ENCODE data around the gene SMIM1.
A peak's percentile ranks its signal among the peaks of the same experiment; 100 is the strongest.

The SMIM1 gene

DNA sequence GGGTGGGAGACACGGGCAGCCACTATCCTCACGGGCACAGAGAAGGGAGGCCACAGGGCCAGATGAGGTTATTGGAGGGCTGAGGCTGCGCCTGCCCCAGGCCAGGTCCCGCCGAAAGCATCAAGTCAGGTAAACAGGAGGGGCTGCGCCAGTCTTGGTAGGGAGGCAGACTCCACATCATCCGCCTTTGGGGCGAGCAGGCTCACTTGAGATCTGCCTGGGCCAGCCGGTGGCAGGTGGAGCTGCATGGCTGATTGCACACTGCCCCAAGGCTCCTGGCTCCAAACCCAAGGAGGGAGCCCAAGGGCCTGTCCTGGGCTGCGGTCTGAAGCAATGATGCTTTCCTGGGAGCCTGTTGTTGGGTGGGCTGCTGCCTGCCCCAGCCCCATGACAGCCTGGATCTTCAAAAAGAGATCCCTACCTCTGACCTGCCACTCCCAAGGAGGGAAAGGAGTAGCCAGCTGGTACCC, 4.6 kb downstream of the SMIM1 start:
- DNase-seq (ENCODE audit: low read depth) = no peak

DNA sequence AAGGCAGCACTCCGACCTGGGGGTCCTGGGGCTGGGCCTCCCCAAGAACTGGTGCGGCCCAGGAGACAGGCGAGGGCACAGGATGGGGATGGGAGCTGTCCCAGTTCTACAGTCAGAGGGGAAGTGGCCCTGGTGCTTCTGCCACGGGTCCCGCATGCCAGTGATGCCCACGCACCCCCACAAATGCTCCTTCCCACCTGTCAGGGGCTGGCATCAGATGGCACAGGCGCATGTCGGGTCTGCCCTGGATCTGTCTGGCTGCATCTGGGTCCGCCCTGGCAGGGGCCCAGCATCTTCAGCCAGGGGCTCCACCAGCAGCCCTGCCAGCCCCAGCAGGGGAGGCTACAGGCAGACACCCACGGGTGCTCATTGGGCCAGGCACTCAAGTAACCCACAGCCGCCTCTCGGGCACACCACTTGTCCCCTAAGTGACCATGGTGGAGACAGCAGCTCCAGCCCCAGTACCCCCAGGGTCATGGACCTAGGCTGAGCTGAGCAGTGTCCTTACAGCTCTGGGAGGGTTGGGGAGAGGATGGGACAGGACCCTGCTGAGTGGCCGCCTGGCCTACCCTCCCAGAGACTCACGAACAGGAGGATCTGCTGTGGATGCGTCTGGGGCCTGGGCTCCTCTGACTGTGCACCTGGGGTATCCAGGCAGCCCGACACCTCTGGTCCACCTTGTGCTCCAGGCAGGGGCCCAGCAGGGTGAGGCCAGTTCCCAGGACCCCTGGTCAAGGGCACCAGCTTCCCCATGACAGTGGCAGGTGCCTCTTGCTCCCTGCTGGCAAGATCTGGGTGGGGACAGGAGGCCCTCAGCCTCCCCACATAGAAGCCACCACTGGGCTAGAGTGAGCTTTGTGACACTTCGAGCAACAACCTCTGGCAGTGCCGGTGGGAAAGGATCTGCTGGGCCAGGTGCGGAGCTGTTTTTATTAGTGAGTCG, 5.4 kb downstream of the SMIM1 start:
- no peak for DNase-seq (ENCODE audit: low read depth)

DNA sequence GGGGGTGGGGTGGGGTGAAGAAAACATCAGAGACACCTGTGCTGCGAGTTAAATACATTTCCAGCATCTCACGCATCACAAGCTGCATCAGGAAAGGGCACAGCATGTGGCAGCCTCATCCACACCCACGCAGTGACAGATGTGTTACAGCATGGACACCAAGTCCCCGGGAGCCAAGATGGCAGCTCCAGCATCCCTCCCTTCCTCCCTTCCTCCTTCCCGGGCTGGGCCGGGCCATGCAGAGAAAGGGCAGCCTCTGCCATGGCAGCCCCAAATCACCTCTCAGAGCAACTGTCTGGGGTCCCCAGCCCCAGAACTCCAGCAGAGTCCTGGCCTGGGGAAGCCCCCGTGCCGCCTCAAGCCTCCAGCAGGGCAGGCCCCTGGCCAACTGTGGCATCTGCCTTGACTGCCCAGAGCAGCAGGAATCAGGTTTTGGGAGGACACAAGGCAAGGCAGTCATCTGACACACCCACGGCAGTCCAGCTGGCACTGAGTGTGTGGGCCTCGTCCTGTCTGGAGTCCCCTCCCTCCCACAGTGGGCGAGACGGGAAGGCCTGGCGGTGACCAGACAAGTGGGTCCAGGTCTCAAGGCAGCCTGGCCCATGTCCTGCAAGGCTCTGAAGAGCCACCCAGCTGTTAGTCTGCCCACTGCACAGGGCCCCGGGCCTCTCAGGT, 6.2 kb downstream of the SMIM1 start:
- DNase-seq (ENCODE audit: low read depth) = no peak

DNA sequence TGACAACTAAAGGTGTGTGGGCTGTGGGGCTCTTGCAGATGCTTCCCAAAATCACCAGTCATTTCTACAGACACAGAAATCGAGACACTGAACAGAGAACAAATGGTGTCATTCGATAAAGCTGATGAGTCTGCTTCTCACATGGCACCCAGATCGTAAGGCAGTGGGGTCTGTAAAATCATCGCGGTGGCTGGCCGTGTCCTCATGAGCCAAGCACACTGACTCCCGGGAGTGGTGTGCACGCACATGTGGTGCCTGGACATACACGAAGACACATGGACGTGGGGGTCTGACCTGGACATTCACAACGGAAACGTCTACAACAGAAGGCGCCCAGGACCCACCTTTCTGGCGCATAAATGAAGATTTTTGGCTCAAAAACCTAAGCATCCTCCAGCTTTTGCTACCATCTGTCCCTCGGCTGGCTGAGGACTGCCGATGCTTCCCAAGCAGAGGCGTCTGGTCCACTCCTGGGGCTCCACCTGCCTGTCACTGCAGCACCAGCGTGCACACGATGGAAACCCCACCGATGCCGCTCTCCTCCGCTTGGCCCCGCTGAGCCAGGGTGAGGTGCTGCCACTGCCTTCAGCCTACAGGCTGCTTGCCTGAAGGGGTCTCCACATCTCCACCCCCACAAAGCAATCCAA, 6.8 kb downstream of the SMIM1 start:
- no peak for DNase-seq (ENCODE audit: low read depth)

DNA sequence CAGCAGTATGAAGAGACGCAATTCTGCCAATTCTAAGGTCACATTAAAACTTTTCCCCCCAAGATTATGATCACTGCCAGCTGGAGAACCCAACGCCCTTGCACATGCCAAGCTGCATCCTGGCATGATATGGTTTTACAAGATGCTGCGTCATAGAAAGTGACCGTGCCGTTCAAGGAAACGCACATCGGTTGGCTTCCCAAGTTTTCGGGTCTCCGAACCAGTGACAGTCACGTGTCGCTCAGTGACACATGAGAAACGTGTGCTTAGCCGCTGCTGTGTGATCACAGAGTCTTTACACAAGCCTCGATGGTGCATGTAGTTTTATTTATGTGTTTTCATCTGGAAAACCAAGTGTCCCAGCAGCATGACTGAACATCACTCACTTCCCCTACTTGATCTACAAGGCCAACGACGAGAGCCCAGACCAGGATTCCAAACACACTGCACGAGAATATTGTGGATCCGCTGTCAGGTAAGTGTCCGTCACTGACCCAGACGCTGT, 7.4 kb downstream of the SMIM1 start:
- DNase-seq (ENCODE audit: low read depth) = no peak

DNA sequence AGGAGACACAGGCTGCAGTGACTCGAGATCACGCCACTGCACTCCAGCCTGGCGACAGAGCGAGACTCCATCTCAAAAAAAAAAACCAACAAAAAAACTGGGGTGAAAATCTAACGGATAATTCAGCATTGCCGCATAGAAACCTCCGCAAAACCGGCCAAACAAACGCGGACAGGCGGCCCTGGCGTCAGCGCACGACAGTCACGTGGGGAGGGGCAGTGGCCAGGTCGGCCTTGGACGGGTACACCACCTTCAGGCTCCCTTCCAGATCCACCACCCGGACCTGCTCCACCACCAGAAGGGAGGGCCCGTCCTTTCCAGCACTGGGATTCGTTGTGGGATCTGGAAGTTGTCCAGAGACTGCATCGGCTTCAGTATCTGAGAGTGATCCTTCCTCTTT, 8.4 kb downstream of the SMIM1 start:
- DNase-seq (ENCODE audit: low read depth) = no peak

DNA sequence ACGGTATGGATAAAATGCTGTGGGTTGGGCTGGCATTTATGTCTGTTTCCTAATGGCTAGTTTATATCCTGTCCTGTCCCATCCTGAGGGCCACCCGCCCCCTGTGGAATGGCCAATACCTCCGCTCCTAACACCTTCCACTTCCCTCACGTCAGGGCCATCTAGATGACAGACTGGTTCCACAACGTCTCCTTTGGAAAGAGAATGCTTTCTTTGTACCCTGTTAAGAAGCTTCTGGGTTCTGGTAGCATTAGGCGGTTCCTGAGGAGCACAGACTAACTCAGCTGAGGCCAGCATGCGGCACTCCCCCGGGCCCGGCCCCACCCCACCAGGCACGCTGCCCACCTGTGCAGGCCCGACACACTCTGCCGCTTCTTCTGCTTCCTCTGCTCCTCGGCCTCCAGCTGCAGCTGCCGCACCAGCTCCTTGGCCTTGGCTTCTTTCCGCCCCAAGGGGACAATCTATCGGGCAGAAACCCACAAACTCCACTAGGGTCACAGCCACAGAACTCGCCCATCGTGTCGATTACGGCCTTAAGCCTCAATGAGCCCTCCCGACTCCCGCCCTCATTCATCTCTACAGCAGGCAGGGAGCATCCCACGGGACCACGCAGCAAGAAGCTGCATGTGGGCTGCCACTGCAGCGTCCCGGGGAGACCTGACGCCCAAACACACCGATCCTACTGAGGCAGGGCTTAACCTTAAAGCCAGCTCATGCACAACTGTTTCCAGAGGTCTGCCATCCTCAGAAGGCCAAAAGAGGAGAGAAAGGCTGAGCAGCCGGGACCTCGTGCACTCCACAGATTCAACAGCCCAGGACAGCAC, 11.3 kb downstream of the SMIM1 start:
- no peak for DNase-seq (ENCODE audit: low read depth)

DNA sequence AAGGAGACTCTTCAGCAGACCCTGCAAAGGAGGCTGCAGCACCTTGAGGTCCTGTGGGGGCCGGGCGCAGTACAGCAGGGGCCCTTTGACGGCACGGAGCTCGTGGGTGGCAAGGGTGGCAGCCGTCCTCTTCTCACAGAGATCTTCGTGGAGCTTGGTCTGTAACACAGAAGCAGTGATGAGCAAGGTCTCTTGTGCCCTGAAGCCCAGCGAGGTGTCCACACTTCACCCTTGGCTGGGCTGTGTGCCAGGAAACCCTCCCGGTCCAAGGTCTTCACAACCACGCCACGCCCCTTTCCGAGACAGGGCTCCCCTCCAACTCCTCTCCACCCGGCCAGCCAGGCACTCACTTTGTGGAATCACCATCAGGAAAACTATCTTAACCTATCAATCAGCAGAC, 12.5 kb downstream of the SMIM1 start:
- DNase-seq (ENCODE audit: low read depth) = peak; percentile 37

DNA sequence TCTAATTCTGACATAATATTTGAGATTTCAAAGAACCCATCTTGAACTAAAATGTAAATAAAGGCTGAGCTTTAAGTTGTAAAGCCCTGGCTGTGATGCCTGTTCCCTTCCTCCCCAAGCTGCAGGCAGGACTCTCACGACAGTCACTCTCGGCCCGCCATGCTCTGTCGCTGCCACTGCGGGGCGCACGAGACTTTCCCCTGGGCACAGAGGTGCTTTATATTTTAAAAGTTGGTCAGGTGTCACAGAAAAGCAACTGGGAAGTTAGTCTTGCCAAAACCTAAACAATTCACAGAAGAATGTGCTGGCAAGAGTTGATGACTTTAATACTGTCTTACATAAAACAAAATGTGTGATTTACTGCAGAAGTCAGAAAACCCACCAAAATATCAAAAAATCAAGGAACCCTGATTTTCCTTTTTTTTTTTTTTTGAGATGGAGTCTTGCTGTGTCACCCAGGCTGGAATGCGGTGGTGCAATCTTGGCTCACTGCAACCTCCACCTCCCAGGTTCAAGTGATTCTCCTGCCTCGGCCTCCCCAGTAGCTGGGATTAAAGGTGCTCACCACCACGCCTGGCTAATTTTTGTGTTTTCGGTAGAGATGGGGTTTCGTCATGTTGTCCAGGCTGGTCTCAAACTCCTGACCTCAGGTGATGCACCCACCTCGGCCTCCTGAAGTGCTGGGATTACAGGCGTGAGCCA, 13.1 kb downstream of the SMIM1 start:
- no peak for DNase-seq (ENCODE audit: low read depth)

DNA sequence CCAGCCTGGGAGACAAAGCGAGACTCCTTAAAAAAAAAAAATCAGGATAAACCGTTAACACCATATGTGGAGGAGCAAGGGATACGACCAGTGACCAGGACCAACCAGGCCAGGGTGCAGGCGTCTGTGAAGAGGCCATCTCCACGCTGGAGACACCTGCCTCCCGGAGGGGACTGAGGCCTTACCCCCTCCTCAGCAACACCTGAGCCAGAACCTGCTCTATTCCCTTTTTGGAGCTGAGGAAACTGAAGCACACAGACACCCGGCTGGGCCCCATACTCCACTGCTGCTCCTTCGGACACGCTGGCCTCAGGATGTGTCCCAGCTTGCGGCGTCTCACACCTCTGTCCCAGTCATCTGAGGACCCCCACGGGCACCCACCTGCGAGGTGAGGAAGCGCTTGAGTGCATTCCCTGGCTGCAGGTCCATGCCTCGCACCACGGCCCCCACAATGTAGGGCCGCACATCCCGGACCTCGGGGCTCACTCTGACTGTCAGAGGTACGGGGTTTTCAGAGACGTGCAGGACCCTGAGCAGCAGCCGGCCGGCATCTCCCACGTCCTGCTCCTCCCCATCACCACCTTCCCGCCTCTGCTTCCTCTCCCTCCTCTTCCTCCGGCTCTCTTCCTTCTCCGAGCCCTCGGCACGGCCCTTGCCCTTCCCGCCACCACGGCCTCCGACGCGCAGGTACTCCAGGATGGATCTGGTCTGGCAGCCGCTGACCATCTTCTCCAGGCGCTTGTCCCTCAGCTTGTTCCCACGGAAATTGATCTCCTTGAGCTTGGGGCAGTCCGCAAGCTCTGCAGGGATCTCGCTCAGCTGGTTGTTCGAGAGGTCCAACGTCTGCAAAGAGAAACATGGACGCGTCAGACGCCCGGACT, 14.2 kb downstream of the SMIM1 start:
- DNase-seq (ENCODE audit: low read depth) = no peak

DNA sequence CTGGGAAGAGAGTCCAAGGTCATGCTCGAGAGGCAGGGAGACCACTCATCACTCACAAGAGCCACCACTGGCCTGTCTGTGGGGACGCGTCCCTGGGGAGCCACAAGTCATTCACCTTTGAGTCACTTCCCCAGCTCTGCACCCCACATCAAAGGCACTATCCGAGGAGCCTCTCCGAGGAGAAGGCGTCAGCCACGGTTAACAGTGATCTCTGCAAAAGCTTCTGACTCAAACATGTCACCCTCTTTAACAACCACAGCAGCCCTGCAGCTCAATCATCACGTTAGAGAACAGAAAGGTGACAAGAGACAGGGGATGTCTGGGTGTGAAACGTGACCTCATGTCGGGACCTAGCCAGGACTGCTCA, 14.8 kb downstream of the SMIM1 start:
- no peak for DNase-seq (ENCODE audit: low read depth)

DNA sequence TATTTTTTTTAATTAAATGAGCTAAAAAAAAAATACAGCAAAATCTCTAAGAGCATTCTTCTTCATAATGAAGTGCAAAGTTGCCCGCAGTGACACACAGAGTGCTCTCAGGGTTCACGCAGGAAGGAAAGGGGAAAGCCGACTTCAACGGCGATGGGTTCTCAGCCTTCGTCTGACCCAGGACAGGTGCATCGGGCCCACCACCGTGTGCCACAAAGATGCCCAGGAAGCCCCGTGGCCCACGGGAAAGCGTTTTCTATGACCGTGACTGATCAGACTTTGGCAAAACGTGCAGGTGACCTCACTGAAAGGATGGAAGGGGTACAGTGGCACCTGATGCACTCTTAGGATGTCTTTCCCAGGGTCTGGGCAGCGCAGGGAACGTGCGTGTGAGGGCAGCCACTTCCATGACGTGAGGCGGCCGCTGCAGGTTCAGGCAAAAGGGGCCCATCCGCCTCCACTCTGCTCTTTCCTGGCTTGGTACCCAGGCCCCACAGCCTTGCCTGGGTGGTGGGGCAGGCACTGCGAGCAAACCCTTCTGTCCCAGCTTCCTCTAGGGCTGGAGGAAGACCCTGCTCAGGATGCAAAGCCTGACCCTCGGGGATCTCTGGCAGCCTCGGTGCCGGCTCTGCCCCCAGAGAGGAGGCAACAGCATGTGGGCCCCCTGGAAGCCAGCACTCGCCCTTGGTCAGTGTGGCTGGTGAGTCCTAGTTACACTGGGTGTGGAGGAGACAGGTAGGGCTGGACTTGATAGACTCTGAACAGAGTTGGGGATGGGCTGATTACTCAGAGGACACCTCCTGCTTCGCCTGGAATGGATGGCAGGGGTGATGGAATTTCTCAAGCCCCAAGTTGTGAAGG, 15.4 kb downstream of the SMIM1 start:
- DNase-seq (ENCODE audit: low read depth) = no peak

DNA sequence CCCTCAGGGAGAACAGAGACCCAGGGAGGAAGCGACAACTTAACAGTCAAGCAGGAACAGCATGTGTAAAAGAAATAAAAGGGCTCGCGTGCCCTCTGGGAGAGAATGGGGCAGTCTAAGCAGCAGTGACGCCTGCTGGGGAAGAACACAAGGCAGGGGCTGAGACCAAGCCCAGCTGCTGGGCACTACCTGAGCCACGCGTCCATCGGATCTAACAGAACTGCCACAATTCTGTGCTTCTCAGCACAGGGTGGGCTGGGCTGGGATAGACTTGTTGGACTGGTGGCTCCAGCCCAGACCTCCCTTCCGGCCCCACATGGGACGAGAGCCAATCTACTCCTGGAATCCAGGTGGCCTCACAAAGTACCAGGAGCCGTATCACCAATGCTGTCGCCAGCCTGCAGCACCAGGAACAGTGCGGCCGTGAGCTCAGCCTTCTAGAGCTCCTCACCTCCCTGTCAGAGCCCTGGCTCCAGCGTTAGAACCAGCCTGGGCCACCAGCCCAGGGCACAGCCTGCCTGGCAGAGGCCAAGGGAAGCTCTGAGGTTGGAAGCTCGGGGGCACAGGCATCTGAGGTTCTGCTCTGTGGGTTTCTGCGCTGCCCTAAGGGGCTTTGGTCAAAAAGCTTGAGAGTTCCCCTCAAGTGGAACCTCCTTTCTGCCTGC, 16.3 kb downstream of the SMIM1 start:
- DNase-seq (ENCODE audit: low read depth) = no peak

DNA sequence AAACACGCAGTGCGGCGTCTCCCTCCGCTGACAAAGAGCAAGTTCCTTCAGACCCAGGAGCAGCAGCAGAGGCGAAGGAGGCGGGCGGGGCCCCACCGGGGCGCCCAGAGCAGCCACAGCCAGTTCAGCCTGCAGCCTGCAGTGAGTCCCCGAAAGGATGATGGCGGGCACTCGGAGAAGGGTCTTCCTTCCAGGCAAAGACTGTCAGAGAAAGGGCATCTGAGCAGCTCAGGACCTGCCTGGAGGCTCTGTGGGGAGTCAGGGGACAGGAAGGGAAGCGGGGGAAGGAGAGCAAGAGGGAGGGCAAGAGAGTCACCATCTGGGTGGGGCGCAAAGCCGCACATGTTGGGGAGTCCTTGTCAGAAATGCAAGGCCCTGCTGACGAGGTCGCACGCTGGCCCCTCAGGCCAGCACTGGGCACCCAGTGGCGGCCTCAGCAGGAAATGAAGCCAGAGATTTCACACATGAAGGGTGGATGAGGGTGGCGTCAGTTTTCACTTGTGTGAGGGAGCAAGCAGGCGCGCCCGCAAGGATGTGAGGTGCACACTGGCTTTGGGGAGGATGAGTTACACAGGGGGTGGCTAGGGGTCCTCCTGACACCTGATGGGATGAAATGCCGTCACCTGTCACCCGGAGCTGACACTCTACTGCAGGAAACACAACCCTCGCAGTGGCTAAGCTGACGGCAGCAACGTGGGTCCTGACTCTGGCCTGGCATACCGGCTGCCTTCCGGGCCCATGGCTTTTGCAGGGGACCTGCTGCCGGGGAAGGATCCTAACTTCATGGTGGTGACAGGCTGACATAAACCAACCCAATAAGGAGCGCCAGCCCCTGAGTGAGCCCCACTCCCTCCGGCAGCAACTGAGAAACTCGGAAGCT, 17.1 kb downstream of the SMIM1 start:
- DNase-seq (ENCODE audit: low read depth) = no peak

DNA sequence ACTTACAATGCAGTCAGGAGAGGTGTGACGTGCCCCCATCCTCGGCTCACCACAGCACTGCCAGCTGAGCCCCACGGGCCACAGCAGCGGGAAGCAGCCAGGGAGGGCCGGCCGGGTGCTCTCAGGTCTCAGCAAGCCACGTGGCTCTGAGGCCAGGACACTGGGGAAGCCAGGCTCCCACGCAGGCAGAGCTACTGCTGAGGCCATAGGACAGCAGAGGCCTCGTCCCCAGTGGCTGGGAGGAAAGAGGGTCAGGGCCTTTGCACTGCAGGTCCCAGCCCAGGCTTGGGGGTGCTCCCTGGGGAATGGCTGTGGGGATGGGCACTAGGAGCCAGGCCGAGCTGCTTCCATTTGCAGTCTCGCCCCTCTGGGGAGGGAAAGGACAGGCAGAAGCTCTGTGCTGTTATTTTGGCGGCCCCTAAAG, 18.0 kb downstream of the SMIM1 start:
- DNase-seq (ENCODE audit: low read depth) = no peak

DNA sequence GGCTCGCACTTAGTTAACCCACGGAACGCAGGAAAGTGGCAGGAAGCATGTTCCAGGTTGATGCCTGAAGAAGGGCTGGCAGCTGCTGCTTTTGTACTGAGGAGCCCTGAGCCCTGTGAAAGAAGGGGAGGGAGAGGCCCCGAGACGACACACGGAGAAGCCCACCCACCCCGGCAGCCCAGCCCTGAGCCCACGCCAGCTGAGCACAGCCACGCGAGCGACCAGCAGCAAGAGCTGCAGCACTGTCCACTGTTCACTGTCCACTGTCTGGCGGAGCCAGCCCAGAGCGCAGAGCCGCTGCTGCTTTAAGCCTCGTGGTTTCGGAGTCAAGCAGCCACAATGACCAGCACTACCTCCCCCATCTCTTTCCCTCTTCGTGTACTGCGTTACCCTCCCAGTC, 18.4 kb downstream of the SMIM1 start:
- DNase-seq (ENCODE audit: low read depth) = no peak

DNA sequence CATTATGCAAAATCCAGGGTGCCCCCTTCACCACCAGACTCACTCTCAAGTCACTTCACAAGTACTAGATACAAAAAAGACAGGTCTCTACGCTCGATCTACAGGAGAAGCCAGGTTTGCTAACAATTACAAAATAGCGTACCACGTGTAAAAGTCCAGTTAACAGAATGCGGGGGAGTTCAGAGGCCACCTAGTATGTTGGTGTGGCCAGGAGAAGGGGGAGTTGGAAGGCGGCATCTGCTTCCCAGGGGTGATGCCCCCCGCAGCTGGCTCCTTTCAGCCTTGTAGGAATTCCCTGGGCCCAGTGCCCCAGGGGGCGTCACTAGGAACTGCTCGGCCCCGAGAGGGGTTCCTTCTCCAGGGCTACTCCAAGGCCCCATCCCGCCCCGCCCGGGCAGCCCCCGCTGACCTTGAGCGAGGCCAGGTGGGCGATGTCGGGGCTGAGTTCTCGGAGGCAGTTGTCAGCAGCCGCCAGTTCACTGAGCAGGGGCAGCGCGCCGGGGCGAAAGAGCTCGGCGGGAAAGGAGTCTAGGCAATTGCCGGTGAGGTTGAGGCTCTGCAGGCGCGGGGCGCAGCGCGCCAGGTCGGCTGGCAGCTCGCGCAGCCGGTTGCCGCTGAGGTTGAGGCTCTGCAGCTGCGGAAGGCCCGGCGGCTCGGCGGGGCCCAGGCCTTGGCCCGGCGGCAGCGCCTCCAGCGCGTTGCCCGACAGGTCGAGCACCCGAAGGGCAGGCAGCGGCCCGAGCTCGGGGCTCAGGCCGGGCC, 23.1 kb downstream of the SMIM1 start:
- DNase-seq (ENCODE audit: low read depth) = no peak
